IMR-90 (cell line): ENCODE data around the gene KIF6.

Experiments
- CTCF ChIP-seq: conservative IDR thresholded peaks from 2 replicates; pipeline ENCODE4 v1.5.1; 2012; ENCODE audit warnings: mild to moderate bottlenecking, low read depth, low read length, improper control_type of control experiment
- MAFK ChIP-seq: IDR thresholded peaks from 2 replicates; pipeline ENCODE4 v1.6.1; 2012; ENCODE audit warnings: low read depth, low read length, improper control_type of control experiment
- NFE2L2 ChIP-seq: fragments of 150-350 bp; IDR thresholded peaks from 2 replicates; pipeline ENCODE4 v1.6.1; 2016; ENCODE audit warnings: low read depth, mild to moderate bottlenecking, low read length
- POLR2A ChIP-seq: IDR thresholded peaks from 2 replicates; pipeline ENCODE4 v1.6.1; 2012; ENCODE audit warnings: mild to moderate bottlenecking, low read depth, low read length
- RAD21 ChIP-seq: IDR thresholded peaks from 2 replicates; pipeline ENCODE4 v1.6.1; 2012; ENCODE audit warnings: low read length, improper control_type of control experiment
- RCOR1 ChIP-seq: IDR thresholded peaks from 2 replicates; pipeline ENCODE4 v1.6.1; 2012; ENCODE audit warnings: mild to moderate bottlenecking, low read length, improper control_type of control experiment; ENCODE audit not compliant: insufficient replicate concordance
- RFX5 ChIP-seq: IDR thresholded peaks from 2 replicates; pipeline ENCODE4 v1.8.0; 2012; ENCODE audit warnings: low read depth, mild to moderate bottlenecking, low read length, moderate library complexity

DNA sequence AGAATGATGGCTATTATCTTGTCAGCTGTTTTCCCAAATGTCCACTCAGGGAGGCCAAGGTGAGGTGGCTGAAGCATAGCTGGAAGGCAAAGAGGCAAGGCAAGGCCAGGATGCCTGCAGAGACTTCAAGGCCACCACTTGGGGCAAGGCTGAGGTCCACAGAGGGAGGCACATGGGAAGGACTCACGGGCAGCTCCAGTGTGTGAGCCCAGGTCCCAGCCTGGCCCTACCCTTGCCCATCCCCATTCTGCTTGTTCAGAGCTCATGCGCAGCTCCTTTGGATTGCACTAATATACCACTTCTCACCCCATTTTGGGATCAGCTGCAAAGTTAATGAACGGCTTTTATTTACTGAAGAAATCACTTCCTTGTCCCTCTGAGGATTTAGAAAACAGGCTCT lies 291.6 kb downstream of the KIF6 start:
- TF ChIP-seq RAD21, result no peak
- TF ChIP-seq CTCF, result no peak
- TF ChIP-seq RCOR1, result no peak
- TF ChIP-seq RFX5, result no peak
- TF ChIP-seq POLR2A, result no peak
- no peak for TF ChIP-seq MAFK
- TF ChIP-seq NFE2L2, result no peak
